ENCODE results near the gene PCLO.
"Not testable (repeated sequence)": the region's sequence is repeated elsewhere in the genome, so short reads cannot be mapped to it uniquely, and the experiment has no call there.

The PCLO gene

GRCh38 chr7:83032195-83032594 is 130.5 kb downstream of the PCLO start:
- no peak overlapping the region for H3K4me3 Mint-ChIP-seq
- no peak for ATAC-seq
- no peaks in the 10 kb centered on the region for H3K4me1 Mint-ChIP-seq
- peaks cover 14 to 18% of the 10 kb centered on the region in 2 donors for H3K9me3 Mint-ChIP-seq
- no peaks in the 10 kb centered on the region for H3K27me3 Mint-ChIP-seq
- no peak overlapping the region for H3K27ac Mint-ChIP-seq
- no peak for DNase-seq

- H3K4me3 Mint-ChIP-seq, DNase-seq, H3K9me3 Mint-ChIP-seq, H3K4me1 Mint-ChIP-seq, H3K27ac Mint-ChIP-seq, H3K27me3 Mint-ChIP-seq, ATAC-seq: not testable (repeated sequence)
These were observed 138.6 kb downstream of the PCLO start for GRCh38 chr7:83023817-83024665.

GRCh38 chr7:83021032-83021431 is 141.7 kb downstream of the PCLO start:
- H3K4me1 Mint-ChIP-seq, result no peaks in the 10 kb centered on the region
- no peak overlapping the region for H3K27ac Mint-ChIP-seq
- H3K9me3 Mint-ChIP-seq, result peaks cover 0 to 8% of the 10 kb centered on the region in 2 donors
- ATAC-seq (no peak), DNase-seq (no peak)
- no peaks in the 10 kb centered on the region for H3K27me3 Mint-ChIP-seq
- H3K4me3 Mint-ChIP-seq, result no peak overlapping the region

GRCh38 chr7:83020161-83020560 is 142.5 kb downstream of the PCLO start:
- Mint-ChIP-seq H3K9me3 (peaks cover 0 to 8% of the 10 kb centered on the region in 2 donors), H3K27me3 (no peaks in the 10 kb centered on the region), H3K4me1 (no peaks in the 10 kb centered on the region), H3K27ac (peak overlapping the region in 1 of 2 donors; percentile 59), H3K4me3 (no peak overlapping the region)
- ATAC-seq (no peak), DNase-seq (no peak)

- Mint-ChIP-seq H3K27me3 (no peaks in the 10 kb centered on the region), H3K9me3 (peaks cover under 1 to 2% of the 10 kb centered on the region in 2 donors), H3K27ac (no peak overlapping the region), H3K4me3 (no peak overlapping the region), H3K4me1 (no peaks in the 10 kb centered on the region)
- DNase-seq (no peak), ATAC-seq (no peak)
These were observed 146.8 kb downstream of the PCLO start for GRCh38 chr7:83015916-83016315.

GRCh38 chr7:83014546-83014945 is 148.1 kb downstream of the PCLO start:
- no peak overlapping the region for H3K4me3 Mint-ChIP-seq
- ATAC-seq (no peak), DNase-seq (no peak)
- H3K9me3 Mint-ChIP-seq, result peaks cover 0 to 11% of the 10 kb centered on the region in 2 donors
- no peak overlapping the region for H3K27ac Mint-ChIP-seq
- H3K4me1 Mint-ChIP-seq, result no peaks in the 10 kb centered on the region
- H3K27me3 Mint-ChIP-seq, result no peaks in the 10 kb centered on the region

- Mint-ChIP-seq H3K27ac (no peak overlapping the region), H3K4me1 (no peaks in the 10 kb centered on the region), H3K9me3 (peaks cover 0 to 11% of the 10 kb centered on the region in 2 donors), H3K4me3 (no peak overlapping the region), H3K27me3 (no peaks in the 10 kb centered on the region)
- no peak for DNase-seq
- no peak for ATAC-seq
These were observed 150.7 kb downstream of the PCLO start for GRCh38 chr7:83011954-83012353.

GRCh38 chr7:83005410-83005809 is 157.3 kb downstream of the PCLO start:
- Mint-ChIP-seq H3K4me1 (no peaks in the 10 kb centered on the region), H3K9me3 (peaks cover 0 to 17% of the 10 kb centered on the region in 2 donors), H3K27me3 (no peaks in the 10 kb centered on the region), H3K27ac (no peak overlapping the region), H3K4me3 (no peak overlapping the region)
- DNase-seq, result no peak
- no peak for ATAC-seq

GRCh38 chr7:83001362-83002040 is 161.2 kb downstream of the PCLO start:
- DNase-seq, result no peak
- no peak for ATAC-seq
- no peaks in the 10 kb centered on the region for H3K4me1 Mint-ChIP-seq
- no peak overlapping the region for H3K4me3 Mint-ChIP-seq
- H3K9me3 Mint-ChIP-seq, result peaks cover 8 to 16% of the 10 kb centered on the region in 2 donors
- no peak overlapping the region for H3K27ac Mint-ChIP-seq
- no peaks in the 10 kb centered on the region for H3K27me3 Mint-ChIP-seq

- DNase-seq (no peak), ATAC-seq (no peak)
- Mint-ChIP-seq H3K4me3 (no peak overlapping the region), H3K27me3 (no peaks in the 10 kb centered on the region), H3K27ac (no peak overlapping the region), H3K4me1 (no peaks in the 10 kb centered on the region), H3K9me3 (peaks cover 8 to 18% of the 10 kb centered on the region in 2 donors)
These were observed 164.2 kb downstream of the PCLO start for GRCh38 chr7:82998436-82998835.

GRCh38 chr7:82985144-82985802 is 177.4 kb downstream of the PCLO start:
- no peak overlapping the region for H3K27ac Mint-ChIP-seq
- H3K4me1 Mint-ChIP-seq, result no peaks in the 10 kb centered on the region
- H3K27me3 Mint-ChIP-seq, result no peaks in the 10 kb centered on the region
- no peaks in the 10 kb centered on the region for H3K9me3 Mint-ChIP-seq
- no peak for DNase-seq
- ATAC-seq, result no peak
- no peak overlapping the region for H3K4me3 Mint-ChIP-seq

- no peaks in the 10 kb centered on the region for H3K27me3 Mint-ChIP-seq
- no peak overlapping the region for H3K4me3 Mint-ChIP-seq
- no peak overlapping the region for H3K27ac Mint-ChIP-seq
- ATAC-seq (no peak), DNase-seq (no peak)
- no peaks in the 10 kb centered on the region for H3K4me1 Mint-ChIP-seq
- H3K9me3 Mint-ChIP-seq, result no peaks in the 10 kb centered on the region
These were observed 182.4 kb downstream of the PCLO start for GRCh38 chr7:82980130-82980788.

- no peak for DNase-seq
- H3K27me3 Mint-ChIP-seq, result no peaks in the 10 kb centered on the region
- H3K4me3 Mint-ChIP-seq, result no peak overlapping the region
- H3K27ac Mint-ChIP-seq, result no peak overlapping the region
- H3K4me1 Mint-ChIP-seq, result no peaks in the 10 kb centered on the region
- H3K9me3 Mint-ChIP-seq, result no peaks in the 10 kb centered on the region
- ATAC-seq, result no peak
These were observed 186.7 kb downstream of the PCLO start for GRCh38 chr7:82975811-82976468.

- no peak for DNase-seq
- no peaks in the 10 kb centered on the region for H3K27me3 Mint-ChIP-seq
- no peak overlapping the region for H3K4me3 Mint-ChIP-seq
- H3K27ac Mint-ChIP-seq, result no peak overlapping the region
- no peaks in the 10 kb centered on the region for H3K4me1 Mint-ChIP-seq
- no peak for ATAC-seq
- no peaks in the 10 kb centered on the region for H3K9me3 Mint-ChIP-seq
These were observed 190.5 kb downstream of the PCLO start for GRCh38 chr7:82972135-82972534.

All from stimulated activated naive CD8-positive, alpha-beta T cell treated with anti-CD3 and anti-CD28 coated beads, Interleukin-15, amount 100 ng/mL, for 72 hours (primary cell).